SK-N-SH treated with all-trans-retinoic acid at 6 μM for 48 hours (cell line): ENCODE results near the gene CAPN8.
A peak's percentile ranks its signal among the peaks of the same experiment; 100 is the strongest.

Experiments used
- ATAC-seq: fragments of 200-7000 bp; cut with Tn5 transposase; 3 replicates; pipeline ENCODE4 v1.9.1; 2020; ENCODE audit warnings: mild to moderate bottlenecking, moderate library complexity
- ARNTL ChIP-seq: fragments of 450-650 bp; formaldehyde crosslinking; IDR thresholded peaks from 2 replicates; pipeline ENCODE4 v1.5.0; 2020; ENCODE audit warnings: low read depth, mild to moderate bottlenecking, moderate library complexity, borderline replicate concordance
- CREB5 ChIP-seq: fragments of 250-450 bp; sonication (Bioruptor Pico); IDR thresholded peaks from 2 replicates; pipeline ENCODE4 v1.5.1; 2020; ENCODE audit warnings: low read depth, mild to moderate bottlenecking, moderate library complexity
- CSRNP3 ChIP-seq: fragments of 250-450 bp; sonication (Bioruptor Pico); IDR thresholded peaks from 2 replicates; pipeline ENCODE4 v1.5.1; 2021; ENCODE audit warnings: mild to moderate bottlenecking, moderate library complexity
- ESRRG ChIP-seq: fragments of 250-450 bp; sonication (Bioruptor Pico); IDR thresholded peaks from 2 replicates; pipeline ENCODE4 v1.6.1; 2021; ENCODE audit warnings: mild to moderate bottlenecking
- GLIS3 ChIP-seq: fragments of 250-450 bp; sonication (Bioruptor Pico); IDR thresholded peaks from 2 replicates; pipeline ENCODE4 v1.5.0; 2020; ENCODE audit warnings: mild to moderate bottlenecking, moderate library complexity
- ISL1 ChIP-seq: fragments of 250-450 bp; sonication (Bioruptor Pico); IDR thresholded peaks from 2 replicates; pipeline ENCODE4 v2.1.2; 2022; ENCODE audit warnings: mild to moderate bottlenecking, moderate library complexity
- PATZ1 ChIP-seq: fragments of 250-450 bp; sonication (Bioruptor Pico); IDR thresholded peaks from 2 replicates; pipeline ENCODE4 v1.8.0; 2020; ENCODE audit warnings: mild to moderate bottlenecking, moderate library complexity, borderline replicate concordance
- POU6F1 ChIP-seq: fragments of 250-450 bp; sonication (Bioruptor Pico); IDR thresholded peaks from 2 replicates; pipeline ENCODE4 v1.8.0; 2021; ENCODE audit warnings: low read depth, mild to moderate bottlenecking, moderate library complexity, borderline replicate concordance
- SNAI2 ChIP-seq: fragments of 250-450 bp; sonication (Bioruptor Pico); IDR thresholded peaks from 2 replicates; pipeline ENCODE4 v1.5.0; 2020; ENCODE audit warnings: mild to moderate bottlenecking, moderate library complexity
- TCF4 ChIP-seq: fragments of 250-450 bp; sonication (Bioruptor Pico); IDR thresholded peaks from 2 replicates; pipeline ENCODE4 v1.8.0; 2021; ENCODE audit warnings: mild to moderate bottlenecking, moderate library complexity, borderline replicate concordance
- TOX ChIP-seq: fragments of 250-450 bp; sonication (Bioruptor Pico); IDR thresholded peaks from 2 replicates; pipeline ENCODE4 v1.8.0; 2021; ENCODE audit warnings: mild to moderate bottlenecking, moderate library complexity, borderline replicate concordance
- TSHZ2 ChIP-seq: fragments of 250-450 bp; sonication (Bioruptor Pico); IDR thresholded peaks from 2 replicates; pipeline ENCODE4 v1.5.0; 2020; ENCODE audit warnings: mild to moderate bottlenecking, moderate library complexity
- ZC3H10 ChIP-seq: fragments of 250-450 bp; sonication (Bioruptor Pico); IDR thresholded peaks from 2 replicates; pipeline ENCODE4 v1.5.1; 2021; ENCODE audit warnings: mild to moderate bottlenecking, moderate library complexity
- ZFP3 ChIP-seq: fragments of 250-450 bp; sonication (Bioruptor Pico); IDR thresholded peaks from 2 replicates; pipeline ENCODE4 v1.5.0; 2020; ENCODE audit warnings: mild to moderate bottlenecking, moderate library complexity
- ZFP30 ChIP-seq: fragments of 450-650 bp; formaldehyde crosslinking; IDR thresholded peaks from 2 replicates; pipeline ENCODE4 v1.5.0; 2022; ENCODE audit warnings: mild to moderate bottlenecking, moderate library complexity
- ZNF565 ChIP-seq: fragments of 450-650 bp; formaldehyde crosslinking; conservative IDR thresholded peaks from 2 replicates; pipeline ENCODE4 v1.5.0; 2020; ENCODE audit warnings: low read depth, mild to moderate bottlenecking, moderate library complexity
- ZNF70 ChIP-seq: fragments of 450-650 bp; formaldehyde crosslinking; IDR thresholded peaks from 2 replicates; pipeline ENCODE4 v1.5.0; 2020; ENCODE audit warnings: mild to moderate bottlenecking, moderate library complexity
- ZNF8 ChIP-seq: fragments of 450-650 bp; formaldehyde crosslinking; IDR thresholded peaks from 2 replicates; pipeline ENCODE4 v1.5.0; 2020; ENCODE audit warnings: mild to moderate bottlenecking, moderate library complexity

Gene CAPN8

GRCh38 chr1:223713546-223714420 lies 48.3 kb upstream of the CAPN8 start:
- no peak for TF ChIP-seq ISL1 (CRISPR knock-in tag)
- no peak for TF ChIP-seq SNAI2
- no peak for TF ChIP-seq ZNF8 (CRISPR knock-in tag)
- no peak for TF ChIP-seq ZNF565 (CRISPR knock-in tag)
- no peak for TF ChIP-seq ZNF70
- no peak for TF ChIP-seq PATZ1
- TF ChIP-seq GLIS3 (CRISPR knock-in tag) = no peak
- TF ChIP-seq CSRNP3 (CRISPR knock-in tag) = no peak
- no peak for TF ChIP-seq ARNTL (CRISPR knock-in tag)
- no peak for TF ChIP-seq TOX (CRISPR knock-in tag)
- no peak for TF ChIP-seq ESRRG (CRISPR knock-in tag)
- no peak for TF ChIP-seq ZFP30
- ATAC-seq = no peak

- ATAC-seq = peak; percentile 3
- TF ChIP-seq SNAI2 (no peak), ZFP30 (no peak), CSRNP3 (CRISPR knock-in tag) (no peak), ESRRG (CRISPR knock-in tag) (no peak), GLIS3 (CRISPR knock-in tag) (no peak), ARNTL (CRISPR knock-in tag) (no peak), ZFP3 (no peak)
These were observed 47.5 kb upstream of the CAPN8 start for GRCh38 chr1:223712850-223713474.

- TF ChIP-seq POU6F1 (CRISPR knock-in tag) (peak; percentile 36; the same call in 1 of the 2 replicates), TCF4 (CRISPR knock-in tag) (no peak), ARNTL (CRISPR knock-in tag) (no peak), ZC3H10 (CRISPR knock-in tag) (peak; percentile 67; the same call in 1 of the 2 replicates)
- ATAC-seq = peak; percentile 70
These were observed 46.8 kb upstream of the CAPN8 start, which contains the start of gene CAPN2 for GRCh38 chr1:223712194-223712849. CAPN2 (plus strand) TSS chr1:223712539; CDS start chr1:223712641, 102 bp downstream.

- ATAC-seq = no peak
- TF ChIP-seq ZC3H10 (CRISPR knock-in tag) = no peak
- TF ChIP-seq ZNF8 (CRISPR knock-in tag) = no peak
- no peak for TF ChIP-seq TSHZ2
- no peak for TF ChIP-seq CREB5 (CRISPR knock-in tag)
These were observed 46.3 kb upstream of the CAPN8 start for GRCh38 chr1:223711747-223712193.
